Measurements from ENCODE around the gene TUT1. TPM values are rescaled to one million over a fixed set of nuclear protein-coding genes. Genes with fewer than 3 reads are reported as not detected.

The TUT1 gene
- total RNA-seq, 2 donors from 2014 or later, result 16.0 to 33.5 TPM

GRCh38 chr11:62604460-62605120, 13.3 kb upstream of the TUT1 start:
- Mint-ChIP-seq H3K4me3 (no peak overlapping the region), H3K27me3 (ENCODE audit: insufficient read depth) (peaks cover 24% of the 10 kb centered on the region), H3K9me3 (no peaks in the 10 kb centered on the region), H3K36me3 (ENCODE audit: low read depth) (peaks cover 29% of the 10 kb centered on the region), H3K4me1 (peaks cover 39% of the 10 kb centered on the region), H3K27ac (no peak overlapping the region)
- Histone ChIP-seq H3K9ac (ENCODE audit: extremely low read depth, low read length, poor library complexity, severe bottlenecking) (no peak overlapping the region), H3K27me3 (ENCODE audit: control insufficient read depth, insufficient read depth, low read length, poor library complexity, severe bottlenecking) (peaks cover 11% of the 10 kb centered on the region), H3K9me3 (ENCODE audit: control insufficient read depth, low read length) (no peaks in the 10 kb centered on the region), H3K4me3 (ENCODE audit: low read length) (no peak overlapping the region), H3K36me3 (ENCODE audit: control insufficient read depth, insufficient read depth, low read length) (peaks cover 4% of the 10 kb centered on the region), H3K27ac (ENCODE audit: low read depth, low read length) (peak overlapping the region; percentile 3), H3K4me1 (ENCODE audit: control insufficient read depth, insufficient read depth, low read length) (peaks cover 4% of the 10 kb centered on the region)
- peak; percentile 63 for DNase-seq
- TF ChIP-seq CTCF (conservative IDR thresholded peaks at IDR 0.05), result no peak
- WGBS, 2 experiments (ENCODE audit: insufficient coverage in 1 of 2, insufficient read length in 1 of 2), result 71 to 79% methylated on average over 10 to 13 of the region's 13 CpGs

- Histone ChIP-seq H3K27ac (ENCODE audit: low read depth, low read length) (no peak overlapping the region), H3K36me3 (ENCODE audit: control insufficient read depth, insufficient read depth, low read length) (peaks cover 10% of the 10 kb centered on the region), H3K9me3 (ENCODE audit: control insufficient read depth, low read length) (no peaks in the 10 kb centered on the region), H3K27me3 (ENCODE audit: control insufficient read depth, insufficient read depth, low read length, poor library complexity, severe bottlenecking) (peaks cover 11% of the 10 kb centered on the region), H3K4me1 (ENCODE audit: control insufficient read depth, insufficient read depth, low read length) (peaks cover 4% of the 10 kb centered on the region), H3K4me3 (ENCODE audit: low read length) (no peak overlapping the region), H3K9ac (ENCODE audit: extremely low read depth, low read length, poor library complexity, severe bottlenecking) (no peak overlapping the region)
- Mint-ChIP-seq H3K9me3 (no peaks in the 10 kb centered on the region), H3K4me3 (no peak overlapping the region), H3K27me3 (ENCODE audit: insufficient read depth) (peaks cover 24% of the 10 kb centered on the region), H3K4me1 (peaks cover 45% of the 10 kb centered on the region), H3K36me3 (ENCODE audit: low read depth) (peaks cover 35% of the 10 kb centered on the region), H3K27ac (no peak overlapping the region)
- TF ChIP-seq CTCF (conservative IDR thresholded peaks at IDR 0.05), result no peak
- WGBS, 2 experiments (ENCODE audit: insufficient coverage in 1 of 2, insufficient read length in 1 of 2), result 94 to 100% methylated on average over 6 to 8 of the region's 8 CpGs
- DNase-seq, result no peak
Observed at GRCh38 chr11:62603776-62604299, 12.5 kb upstream of the TUT1 start.

GRCh38 chr11:62603072-62603408, 11.7 kb upstream of the TUT1 start:
- H3K9me3 Mint-ChIP-seq, result no peaks in the 10 kb centered on the region
- peak; percentile 71 for DNase-seq
- peaks cover 18% of the 10 kb centered on the region for H3K36me3 ChIP-seq (ENCODE audit: control insufficient read depth, insufficient read depth, low read length)
- peaks cover 11% of the 10 kb centered on the region for H3K27me3 ChIP-seq (ENCODE audit: control insufficient read depth, insufficient read depth, low read length, poor library complexity, severe bottlenecking)
- H3K36me3 Mint-ChIP-seq (ENCODE audit: low read depth), result peaks cover 43% of the 10 kb centered on the region
- no peaks in the 10 kb centered on the region for H3K9me3 ChIP-seq (ENCODE audit: control insufficient read depth, low read length)
- H3K27me3 Mint-ChIP-seq (ENCODE audit: insufficient read depth), result peaks cover 24% of the 10 kb centered on the region
- H3K4me1 ChIP-seq (ENCODE audit: control insufficient read depth, insufficient read depth, low read length), result peaks cover 8% of the 10 kb centered on the region
- peaks cover 53% of the 10 kb centered on the region for H3K4me1 Mint-ChIP-seq
- no peak overlapping the region for H3K4me3 ChIP-seq (ENCODE audit: low read length)
- TF ChIP-seq CTCF (conservative IDR thresholded peaks at IDR 0.05), result no peak
- WGBS, 2 experiments (ENCODE audit: insufficient coverage in 1 of 2, insufficient read length in 1 of 2), result 71 to 78% methylated on average over 11 to 13 of the region's 13 CpGs
- no peak overlapping the region for H3K27ac ChIP-seq (ENCODE audit: low read depth, low read length)
- no peak overlapping the region for H3K27ac Mint-ChIP-seq
- H3K4me3 Mint-ChIP-seq, result peak overlapping the region; percentile 77
- H3K9ac ChIP-seq (ENCODE audit: extremely low read depth, low read length, poor library complexity, severe bottlenecking), result no peak overlapping the region
